ENCODE results near the gene DEFB116.
"Not testable (repeated sequence)": the region's sequence is repeated elsewhere in the genome, so short reads cannot be mapped to it uniquely, and the experiment has no call there.

The DEFB116 gene

GRCh38 chr20:31308535-31309162 lies at the start of gene DEFB116:
Gene DEFB116, minus strand, starts transcription at chr20:31308585. Its CDS starts 0 bp downstream, at chr20:31308585.
- DNase-seq (ENCODE audit: low read depth in 2 of 2, low spot score in 1 of 2): no peak

- no peak for DNase-seq (ENCODE audit: low read depth in 2 of 2, low spot score in 1 of 2)
Measured at GRCh38 chr20:31355981-31356380, 47.6 kb upstream of the DEFB116 start.

GRCh38 chr20:31341470-31341869 lies 33.1 kb upstream of the DEFB116 start:
- DNase-seq (ENCODE audit: low read depth in 2 of 2, low spot score in 1 of 2): no peak

GRCh38 chr20:31330893-31331292 lies 22.5 kb upstream of the DEFB116 start:
- no peak for DNase-seq (ENCODE audit: low read depth in 2 of 2, low spot score in 1 of 2)

GRCh38 chr20:31322504-31322903 lies 14.1 kb upstream of the DEFB116 start:
- no peak for DNase-seq (ENCODE audit: low read depth in 2 of 2, low spot score in 1 of 2)

GRCh38 chr20:31284964-31285363 lies 23.4 kb downstream of the DEFB116 start:
- DNase-seq (ENCODE audit: low read depth in 2 of 2, low spot score in 1 of 2): not testable (repeated sequence)

GRCh38 chr20:31278178-31278577 lies 30.2 kb downstream of the DEFB116 start:
- no peak for DNase-seq (ENCODE audit: low read depth in 2 of 2, low spot score in 1 of 2)

GRCh38 chr20:31274441-31274840 lies 33.9 kb downstream of the DEFB116 start:
- no peak for DNase-seq (ENCODE audit: low read depth in 2 of 2, low spot score in 1 of 2)

- DNase-seq (ENCODE audit: low read depth in 2 of 2, low spot score in 1 of 2): no peak
Measured at GRCh38 chr20:31260326-31260932, 48.0 kb downstream of the DEFB116 start.

- no peak for DNase-seq (ENCODE audit: low read depth in 2 of 2, low spot score in 1 of 2)
Measured at GRCh38 chr20:31257364-31257763, 51.0 kb downstream of the DEFB116 start, which contains the start of gene DEFB115. Gene DEFB115, plus strand, starts transcription at chr20:31257664. Its CDS starts 0 bp downstream, at chr20:31257664.

- no peak for DNase-seq (ENCODE audit: low read depth in 2 of 2, low spot score in 1 of 2)
Measured at GRCh38 chr20:31256959-31257358, 51.4 kb downstream of the DEFB116 start.

Measured in stimulated activated CD8-positive, alpha-beta memory T cell treated with anti-CD3 and anti-CD28 coated beads, Interleukin-4, amount 100 ng/mL, for 4 hours (primary cell).